HG02943 (cell line): ENCODE results near the gene SMYD3.

ENCODE experiments used
- ATAC-seq: cut with Tn5 transposase; IDR thresholded peaks from one replicate; pipeline ENCODE4 v1.9.1; 2021; ENCODE audit warnings: mild to moderate bottlenecking, low read depth, moderate library complexity; ENCODE audit not compliant: unreplicated experiment

Gene SMYD3

DNA sequence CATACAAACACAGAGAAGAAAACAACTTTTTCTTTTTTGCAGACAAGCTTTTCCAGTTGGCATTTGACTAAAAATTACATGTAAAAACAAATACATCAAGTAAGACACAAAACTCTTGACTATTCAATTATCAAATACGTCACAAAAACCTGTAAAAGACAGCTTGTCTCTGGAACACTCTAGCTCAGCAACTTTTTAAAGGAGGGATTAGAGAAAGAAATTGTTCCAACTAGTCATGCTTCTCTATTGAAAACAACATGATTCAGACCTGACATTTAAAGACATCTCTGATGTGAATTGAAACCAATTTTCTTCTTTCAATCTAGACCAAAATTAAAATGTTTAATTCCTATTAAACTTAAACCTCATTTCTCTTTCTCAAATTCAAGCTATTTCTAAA, 30.3 kb downstream of the SMYD3 start:
- no peak for ATAC-seq

GRCh38 chr1:246471688-246472087, 35.4 kb downstream of the SMYD3 start:
- no peak for ATAC-seq

GRCh38 chr1:246470585-246470984, 36.5 kb downstream of the SMYD3 start:
- ATAC-seq, result no peak

- ATAC-seq, result no peak
Measured at GRCh38 chr1:246462986-246463385, 44.1 kb downstream of the SMYD3 start.

GRCh38 chr1:246460406-246460805, 46.7 kb downstream of the SMYD3 start:
- no peak for ATAC-seq

DNA sequence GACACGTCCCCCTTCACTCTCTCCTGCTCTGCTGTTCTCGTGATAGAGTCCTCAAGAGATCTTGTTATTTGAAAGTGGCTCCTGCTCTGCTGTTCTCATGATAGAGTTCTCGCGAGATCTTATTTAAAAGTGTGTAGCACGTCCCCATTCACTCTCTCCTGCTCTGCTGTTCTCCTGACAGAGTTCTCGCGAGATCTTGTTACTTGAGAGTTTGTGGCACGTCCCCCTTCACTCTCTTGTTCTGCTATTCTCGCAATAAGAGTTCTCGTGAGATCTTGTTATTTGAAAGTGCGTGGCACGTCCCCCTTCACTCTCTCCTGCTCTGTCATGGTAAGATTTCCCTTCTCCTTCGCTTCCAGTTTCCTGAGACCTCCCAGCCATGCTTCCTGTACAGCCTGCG, 47.9 kb downstream of the SMYD3 start:
- no peak for ATAC-seq

DNA sequence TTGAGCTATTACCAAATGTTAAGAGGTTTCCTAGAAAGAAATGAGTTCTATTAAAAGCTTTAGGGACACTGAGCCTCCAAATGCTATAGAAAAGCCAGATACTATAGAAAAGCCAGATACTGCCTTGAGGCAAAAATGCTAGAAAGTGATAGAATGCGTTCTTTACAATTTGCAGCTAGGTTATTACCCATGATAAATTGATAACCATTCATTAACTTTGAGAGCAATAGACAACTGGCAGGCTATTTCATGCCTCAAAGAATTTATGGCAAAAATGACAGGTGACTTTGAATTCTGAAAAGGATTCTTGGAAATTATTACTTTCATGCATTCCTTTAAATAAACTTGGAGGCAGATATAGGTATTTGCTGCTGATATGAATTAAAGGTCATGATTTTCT, 51.6 kb downstream of the SMYD3 start:
- no peak for ATAC-seq

DNA sequence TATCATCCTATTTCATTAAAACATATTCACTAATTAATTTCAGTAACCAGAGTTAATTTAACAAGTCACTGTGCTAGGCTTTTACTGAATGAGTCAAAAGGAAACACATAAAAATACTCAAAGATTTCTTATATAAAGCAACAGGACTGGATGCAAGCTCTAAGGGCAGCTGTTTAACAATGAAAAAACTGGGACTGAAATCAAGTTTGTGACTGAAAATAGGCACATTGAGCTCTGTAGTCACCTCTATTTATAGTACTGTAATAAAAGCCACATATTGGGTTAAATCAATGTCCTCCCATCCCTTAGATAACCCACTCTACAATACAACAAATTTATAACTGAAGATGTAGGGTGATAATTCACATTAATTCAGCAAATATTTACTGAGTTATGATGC, 52.4 kb downstream of the SMYD3 start:
- no peak for ATAC-seq

GRCh38 chr1:246450611-246451251, 56.3 kb downstream of the SMYD3 start:
- ATAC-seq, result no peak

DNA sequence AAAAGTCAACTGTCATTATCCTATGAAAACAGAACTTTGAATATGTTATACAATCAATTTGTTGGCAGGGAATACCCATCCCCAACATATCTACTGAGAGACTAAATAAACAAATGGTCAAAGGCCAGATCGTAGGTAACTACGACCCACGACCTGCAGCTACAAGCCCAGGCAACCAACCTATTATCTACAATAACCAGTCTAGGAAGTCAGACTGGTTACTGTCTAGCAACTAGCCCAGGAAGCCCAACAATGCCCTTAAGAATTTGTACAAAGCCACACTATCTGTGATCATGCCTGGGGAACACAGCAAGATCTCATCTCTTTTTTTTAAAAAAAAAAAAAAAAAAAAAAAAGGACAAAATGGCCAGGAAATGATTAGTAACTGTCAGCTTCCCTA, 58.7 kb downstream of the SMYD3 start:
- ATAC-seq, result no peak

DNA sequence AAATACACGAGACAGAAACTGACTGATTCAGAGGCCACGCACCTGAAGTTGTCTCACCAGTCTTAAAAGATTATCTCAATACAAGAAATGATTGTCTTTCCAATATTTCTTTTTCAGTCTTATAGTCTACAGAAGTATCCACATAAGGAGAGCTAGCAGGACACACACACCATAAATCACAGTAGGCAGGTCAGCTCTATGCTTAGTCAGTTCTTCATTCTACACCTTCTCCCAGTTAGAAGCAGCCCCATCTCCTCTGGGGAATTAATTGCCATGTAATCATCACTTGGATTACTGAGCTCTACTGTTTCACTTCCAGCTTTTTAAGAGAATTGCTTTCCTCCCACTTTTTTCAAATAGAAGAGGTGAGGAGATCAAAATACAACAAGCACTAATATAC, 59.6 kb downstream of the SMYD3 start:
- no peak for ATAC-seq

DNA sequence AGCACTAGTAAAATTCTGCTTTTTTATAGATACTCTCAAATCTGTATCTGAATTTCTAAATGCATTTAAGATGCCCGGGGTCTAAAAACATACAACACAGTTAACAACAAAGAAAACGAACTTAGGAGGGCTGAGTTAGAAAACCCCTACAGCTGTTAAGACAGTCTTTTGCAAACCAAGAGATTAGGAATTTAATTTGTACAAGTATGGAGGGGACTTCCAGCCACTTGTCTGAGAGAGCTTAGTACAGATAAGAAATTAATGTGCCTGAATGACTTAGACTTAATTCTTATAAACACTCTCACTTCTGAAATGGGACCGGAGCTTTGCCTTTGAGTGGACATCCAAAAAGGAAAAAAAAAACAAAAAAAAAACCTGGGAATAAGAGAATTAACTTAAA, 61.6 kb downstream of the SMYD3 start:
- ATAC-seq, result no peak

GRCh38 chr1:246444617-246445016, 62.5 kb downstream of the SMYD3 start:
- no peak for ATAC-seq

GRCh38 chr1:246437961-246438360, 69.1 kb downstream of the SMYD3 start:
- ATAC-seq, result no peak

DNA sequence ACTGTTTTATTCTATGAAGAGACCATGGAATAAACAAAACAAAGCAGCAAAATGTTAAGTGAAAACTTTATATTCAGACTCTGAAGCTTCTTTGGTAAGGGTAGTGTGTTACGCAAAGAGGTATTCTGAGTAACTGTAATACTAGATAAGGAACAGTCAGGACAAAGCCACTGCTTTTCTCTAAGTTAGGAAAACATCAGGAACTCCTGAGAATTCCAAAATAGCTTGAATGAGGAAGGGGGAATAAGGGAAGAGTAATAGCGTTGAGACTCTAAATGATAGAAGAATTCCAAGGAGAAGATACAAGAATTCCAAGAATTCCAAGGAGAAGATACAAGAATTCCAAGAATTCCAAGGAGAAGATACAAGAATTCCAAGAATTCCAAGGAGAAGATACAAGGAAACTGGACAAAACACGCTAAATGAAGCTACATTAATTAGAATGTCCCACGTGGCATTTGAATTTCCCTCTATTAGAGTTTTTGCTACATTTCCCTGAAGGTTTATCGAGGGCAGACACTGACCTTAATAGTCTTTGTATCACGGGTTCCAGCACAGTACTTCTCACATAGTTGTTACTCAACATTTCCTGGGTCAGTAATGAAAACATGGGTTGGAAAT, 71.5 kb downstream of the SMYD3 start:
- no peak for ATAC-seq

- ATAC-seq, result no peak
Measured at GRCh38 chr1:246434335-246434734, 72.7 kb downstream of the SMYD3 start.

DNA sequence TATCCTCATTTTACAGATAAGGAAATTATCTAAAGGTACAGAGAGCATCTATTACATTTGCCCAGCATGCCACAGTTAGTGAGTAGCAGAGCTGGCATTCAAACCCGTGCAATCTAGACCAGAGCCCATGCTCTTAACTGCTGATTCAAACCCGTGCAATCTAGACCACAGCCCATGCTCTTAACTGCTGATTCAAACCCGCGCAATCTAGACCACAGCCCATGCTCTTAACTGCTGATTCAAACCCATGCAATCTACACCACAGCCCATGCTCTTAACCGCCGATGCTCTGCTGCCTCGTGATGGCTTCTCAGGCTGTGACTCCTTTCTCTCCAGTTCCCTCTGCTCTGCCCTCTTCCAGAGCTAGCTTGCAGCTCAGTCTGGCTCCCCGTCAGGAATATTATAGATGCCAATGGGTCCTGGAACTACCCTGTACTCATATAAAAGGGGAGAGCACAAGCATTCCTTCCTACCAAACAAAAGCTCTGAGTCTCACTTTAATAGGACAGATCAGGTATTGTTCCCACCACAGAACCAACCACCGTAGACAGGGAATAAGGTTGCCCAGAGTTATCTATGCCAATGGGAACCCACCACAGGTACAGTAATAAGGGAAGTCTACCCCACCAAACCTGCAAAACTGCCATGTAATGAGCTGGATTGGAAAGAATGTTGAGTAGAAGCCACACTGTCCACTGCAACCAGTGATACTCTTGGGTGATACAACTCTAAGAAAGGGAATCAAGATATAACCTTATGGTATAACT, 78.4 kb downstream of the SMYD3 start:
- no peak for ATAC-seq

- ATAC-seq, result no peak
Measured at GRCh38 chr1:246427611-246428010, 79.5 kb downstream of the SMYD3 start.

- no peak for ATAC-seq
Measured at GRCh38 chr1:246425895-246426294, 81.2 kb downstream of the SMYD3 start.

DNA sequence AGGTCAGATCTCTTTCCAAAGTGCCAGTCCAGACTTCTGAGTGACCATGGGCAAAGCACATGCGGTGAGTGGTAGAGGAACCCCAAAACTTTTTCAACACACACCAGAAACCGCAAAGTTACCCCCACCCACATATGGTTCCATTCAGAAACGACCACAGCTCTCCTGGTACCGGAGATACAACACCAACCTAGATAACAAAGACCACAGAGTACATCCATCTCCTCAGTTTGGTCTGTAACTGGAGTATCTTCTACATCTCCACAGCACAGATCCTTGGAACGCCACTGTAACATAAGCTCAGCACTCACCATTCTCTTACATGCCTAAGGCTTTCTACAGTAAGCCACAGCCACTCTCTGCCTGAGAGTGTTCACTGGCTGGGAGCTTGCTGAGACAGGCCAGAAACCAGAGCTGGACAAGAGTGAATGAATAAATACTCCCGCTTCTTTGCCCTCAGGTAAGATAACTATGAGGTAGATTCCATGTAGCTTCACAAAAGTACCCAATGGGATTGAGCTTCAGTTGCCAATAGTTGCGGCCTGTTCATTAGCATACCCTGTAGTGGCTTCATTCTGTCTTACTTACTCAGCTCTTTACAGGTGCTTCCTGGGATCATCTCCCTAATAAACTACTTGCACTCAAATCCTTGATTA, 81.8 kb downstream of the SMYD3 start:
- no peak for ATAC-seq

DNA sequence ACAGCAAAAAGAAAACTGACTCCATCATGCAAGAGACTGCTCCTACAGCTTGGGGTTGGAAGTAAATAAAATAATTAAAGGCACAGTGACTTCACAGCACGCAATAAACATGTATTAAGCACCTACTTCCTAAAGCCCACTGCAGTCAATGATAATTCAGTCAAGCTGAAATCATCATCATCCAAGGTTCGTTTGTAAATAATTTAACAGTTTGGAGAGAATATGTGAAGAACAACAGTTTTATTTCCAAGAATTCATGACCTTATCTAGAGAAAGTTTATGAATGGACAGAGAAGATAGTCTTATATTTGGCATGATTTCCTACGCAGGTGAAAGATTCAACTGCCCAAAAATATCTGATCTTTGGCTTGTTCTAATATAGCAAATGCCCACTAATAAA, 86.8 kb downstream of the SMYD3 start:
- no peak for ATAC-seq
